OCI-M2 (cell line): ENCODE data around the gene CMTM4.
A peak's percentile ranks its signal among the peaks of the same experiment; 100 is the strongest.
"Not testable (repeated sequence)": the region's sequence is repeated elsewhere in the genome, so short reads cannot be mapped to it uniquely, and the experiment has no call there.

Experiments
- DNase-seq: peaks from one replicate; lab custom pipeline; 2025; ENCODE audit not compliant: unreplicated experiment; lab: John Stamatoyannopoulos, UW

CMTM4 gene

GRCh38 chr16:66617728-66618127, 78.8 kb downstream of the CMTM4 start:
- DNase-seq, result no peak

GRCh38 chr16:66617010-66617434, 79.5 kb downstream of the CMTM4 start:
- no peak for DNase-seq

GRCh38 chr16:66616592-66616991, 80.0 kb downstream of the CMTM4 start:
- DNase-seq, result no peak

GRCh38 chr16:66616169-66616568, 80.4 kb downstream of the CMTM4 start:
- DNase-seq, result no peak

- DNase-seq, result no peak
Observed at GRCh38 chr16:66614161-66614802, 82.3 kb downstream of the CMTM4 start.

- no peak for DNase-seq
Observed at GRCh38 chr16:66612422-66612821, 84.1 kb downstream of the CMTM4 start.

GRCh38 chr16:66611911-66612310, 84.6 kb downstream of the CMTM4 start:
- not testable (repeated sequence) for DNase-seq

GRCh38 chr16:66610111-66610820, 86.3 kb downstream of the CMTM4 start:
- DNase-seq, result no peak

GRCh38 chr16:66609139-66609510, 87.4 kb downstream of the CMTM4 start:
- DNase-seq, result no peak

GRCh38 chr16:66608241-66609138, 88.1 kb downstream of the CMTM4 start:
- DNase-seq, result peak; percentile 22

GRCh38 chr16:66605979-66606751, 90.4 kb downstream of the CMTM4 start:
- no peak for DNase-seq

GRCh38 chr16:66605177-66605978, 91.2 kb downstream of the CMTM4 start:
- DNase-seq, result no peak

GRCh38 chr16:66604376-66605176, 92.0 kb downstream of the CMTM4 start, which contains the start of gene CMTM3:
CMTM3 (plus strand) TSS chr16:66604704; CDS start chr16:66604806, 102 bp downstream.
- no peak for DNase-seq

GRCh38 chr16:66603537-66604375, 92.8 kb downstream of the CMTM4 start:
- DNase-seq, result no peak

GRCh38 chr16:66601471-66601870, 95.1 kb downstream of the CMTM4 start:
- DNase-seq, result no peak

- DNase-seq, result no peak
Observed at GRCh38 chr16:66600477-66600876, 96.1 kb downstream of the CMTM4 start.

GRCh38 chr16:66599726-66600125, 96.8 kb downstream of the CMTM4 start:
- no peak for DNase-seq

GRCh38 chr16:66598111-66598510, 98.4 kb downstream of the CMTM4 start:
- no peak for DNase-seq
